DOHH2 (cell line): ENCODE results near the gene MFAP5.

Experiments used
- CTCF ChIP-seq: fragments of 200-600 bp; sonication (generic); IDR thresholded peaks from one replicate; pipeline ENCODE4 v1.5.1; 2014; ENCODE audit warnings: antibody characterized with exemption, mild to moderate bottlenecking, low read depth, low read length; ENCODE audit not compliant: poor library complexity, severe bottlenecking
- EZH2phosphoT487 ChIP-seq: fragments of 200-600 bp; sonication (generic); IDR thresholded peaks from 2 replicates; pipeline ENCODE4 v1.6.1; 2017; ENCODE audit warnings: borderline replicate concordance, mild to moderate bottlenecking, antibody characterized with exemption, low read length, moderate library complexity, mixed read lengths

- TF ChIP-seq EZH2phosphoT487 (no peak), CTCF (no peak)
These were observed 46.7 kb upstream of the MFAP5 start for GRCh38 chr12:8709124-8709830.
